GM21447 (cell line): ENCODE results near the gene UBE2D2.

Experiments
- ATAC-seq: cut with Tn5 transposase; IDR thresholded peaks from one replicate; pipeline ENCODE4 v1.9.1; 2021; ENCODE audit not compliant: unreplicated experiment

Gene UBE2D2

GRCh38 chr5:139659695-139660101, 98.6 kb downstream of the UBE2D2 start:
- no peak for ATAC-seq

- ATAC-seq: no peak
These were observed 99.2 kb downstream of the UBE2D2 start for GRCh38 chr5:139660105-139660922.

DNA sequence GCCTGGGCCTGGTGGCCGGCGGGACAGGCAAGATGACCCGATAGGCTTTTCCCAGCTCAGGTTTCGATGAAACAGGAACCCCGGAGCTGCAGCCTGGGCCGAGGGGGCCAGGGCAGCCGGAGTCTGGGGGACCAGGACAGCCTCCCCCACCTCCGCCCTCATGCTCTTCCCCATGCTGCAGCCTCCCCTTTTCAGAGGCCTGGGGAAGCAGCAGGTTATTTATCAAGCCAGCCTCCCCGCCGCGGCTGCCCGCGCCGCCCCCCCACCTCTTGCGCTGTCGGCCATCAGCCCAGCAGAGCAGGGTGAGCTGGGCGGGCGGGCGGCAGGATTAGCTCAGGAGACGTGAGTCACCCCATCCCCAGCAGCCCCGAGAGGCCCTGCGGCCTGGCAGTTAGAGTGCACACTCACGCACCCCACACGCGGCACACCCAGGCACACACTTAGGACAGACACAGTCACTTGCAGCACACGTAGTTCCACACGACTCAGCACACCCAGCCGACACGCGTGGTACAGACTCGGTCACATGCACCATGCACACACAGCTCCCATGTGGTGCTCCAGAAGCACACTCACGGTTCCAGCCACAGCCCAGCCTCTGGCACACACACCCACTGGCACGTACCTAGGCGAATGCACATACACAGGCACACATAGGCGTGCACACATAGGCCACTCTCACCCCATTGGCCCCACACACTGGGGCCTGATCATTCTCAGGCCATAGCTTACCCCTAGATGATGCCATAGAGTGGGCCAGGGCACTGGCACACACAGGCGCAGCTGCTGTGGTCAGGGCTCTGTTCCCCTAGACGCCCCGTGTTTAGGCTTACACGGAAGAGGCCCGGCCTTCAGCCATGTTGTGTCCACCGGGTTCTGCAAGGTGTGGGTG, 100.0 kb downstream of the UBE2D2 start:
- peak; percentile 14 for ATAC-seq

DNA sequence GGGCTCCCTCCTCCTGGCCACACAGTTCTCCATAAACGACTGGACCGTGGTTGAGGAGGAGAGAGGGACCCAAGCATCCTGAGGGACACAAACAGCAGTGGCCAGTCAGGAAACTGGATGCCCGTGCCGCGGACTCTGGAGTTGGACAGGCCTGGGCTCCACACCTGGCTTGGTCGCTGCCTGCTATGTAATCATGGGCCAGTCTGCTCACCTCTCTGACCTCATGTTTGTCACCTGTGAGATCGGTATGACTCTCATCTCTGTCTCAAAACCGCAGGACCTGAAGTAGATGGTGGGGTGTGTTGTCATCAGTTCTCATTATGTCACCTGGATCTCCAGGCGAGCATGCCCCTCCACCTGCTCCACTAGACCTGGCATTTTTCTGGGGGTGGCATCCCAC, 101.5 kb downstream of the UBE2D2 start:
- ATAC-seq: no peak

- no peak for ATAC-seq
These were observed 102.3 kb downstream of the UBE2D2 start for GRCh38 chr5:139663207-139664085.

DNA sequence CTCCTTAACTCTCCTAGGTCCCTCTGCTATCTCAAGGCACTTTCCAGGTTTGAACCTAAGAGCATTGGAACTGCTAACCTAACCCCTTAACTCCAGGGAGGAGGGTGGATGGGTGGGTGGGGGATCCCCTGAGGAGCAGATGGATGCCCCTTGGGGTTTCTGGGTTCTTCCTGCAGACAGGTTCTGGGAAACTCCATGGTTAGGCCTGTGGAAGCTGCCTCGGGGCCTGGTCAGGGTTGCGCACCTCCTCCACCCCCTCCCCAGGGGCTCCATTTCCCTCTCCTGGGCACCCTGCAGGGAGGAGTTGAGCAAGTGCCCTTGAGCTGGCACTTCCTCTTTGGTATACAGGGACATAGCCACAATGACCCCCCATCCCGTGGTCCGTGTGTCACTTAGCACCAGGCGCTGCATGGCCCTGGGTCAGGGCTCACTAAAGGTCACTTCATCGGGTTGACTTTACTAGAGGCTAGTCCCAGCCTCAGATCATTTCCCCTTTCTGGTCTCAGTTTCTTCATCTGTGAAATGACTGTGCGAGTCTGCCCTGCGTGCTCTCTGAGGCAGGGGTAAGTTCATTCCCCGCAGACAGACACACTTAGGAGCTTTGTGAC, 103.1 kb downstream of the UBE2D2 start:
- ATAC-seq: peak; percentile 45

GRCh38 chr5:139664727-139665351, 103.7 kb downstream of the UBE2D2 start:
- no peak for ATAC-seq

DNA sequence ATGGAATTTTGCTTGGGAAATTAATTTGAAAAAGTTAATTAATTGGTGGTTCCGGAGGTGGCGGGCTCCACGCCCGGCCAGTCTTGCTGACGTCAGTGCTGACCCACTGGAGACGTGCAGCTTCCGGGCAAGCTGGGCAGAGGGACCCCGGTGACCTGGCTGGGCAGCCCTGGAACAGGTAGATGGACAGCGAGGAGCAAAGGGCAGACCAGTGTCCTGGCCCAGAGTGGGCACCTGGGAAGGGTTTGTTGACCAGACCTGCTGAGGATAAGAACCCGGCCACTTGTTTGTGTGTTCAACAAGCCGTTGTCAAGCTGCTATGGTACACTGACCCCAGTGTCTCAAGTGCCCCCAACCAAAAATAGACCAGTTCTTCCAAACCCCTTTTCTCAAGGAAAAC, 104.5 kb downstream of the UBE2D2 start:
- ATAC-seq: no peak

DNA sequence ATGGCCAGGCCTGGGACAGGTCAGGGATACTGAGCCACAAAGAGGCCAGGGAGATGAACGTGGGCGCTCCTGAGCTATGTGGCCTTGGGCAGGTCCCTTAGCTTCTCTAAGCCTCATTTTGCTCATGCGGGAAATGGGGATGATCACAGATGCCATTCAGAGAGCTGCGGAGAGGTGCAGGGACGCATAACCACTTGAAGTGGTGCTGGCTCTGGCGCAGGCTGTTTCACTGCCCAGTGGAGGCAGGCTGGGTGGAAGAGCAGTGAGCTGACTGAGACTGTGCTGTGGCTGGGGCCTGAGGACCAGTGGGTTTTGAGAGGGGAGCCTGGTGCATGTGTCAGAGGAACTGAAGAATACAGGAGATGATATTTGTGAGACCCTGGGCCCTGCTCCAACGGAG, 105.4 kb downstream of the UBE2D2 start:
- no peak for ATAC-seq

DNA sequence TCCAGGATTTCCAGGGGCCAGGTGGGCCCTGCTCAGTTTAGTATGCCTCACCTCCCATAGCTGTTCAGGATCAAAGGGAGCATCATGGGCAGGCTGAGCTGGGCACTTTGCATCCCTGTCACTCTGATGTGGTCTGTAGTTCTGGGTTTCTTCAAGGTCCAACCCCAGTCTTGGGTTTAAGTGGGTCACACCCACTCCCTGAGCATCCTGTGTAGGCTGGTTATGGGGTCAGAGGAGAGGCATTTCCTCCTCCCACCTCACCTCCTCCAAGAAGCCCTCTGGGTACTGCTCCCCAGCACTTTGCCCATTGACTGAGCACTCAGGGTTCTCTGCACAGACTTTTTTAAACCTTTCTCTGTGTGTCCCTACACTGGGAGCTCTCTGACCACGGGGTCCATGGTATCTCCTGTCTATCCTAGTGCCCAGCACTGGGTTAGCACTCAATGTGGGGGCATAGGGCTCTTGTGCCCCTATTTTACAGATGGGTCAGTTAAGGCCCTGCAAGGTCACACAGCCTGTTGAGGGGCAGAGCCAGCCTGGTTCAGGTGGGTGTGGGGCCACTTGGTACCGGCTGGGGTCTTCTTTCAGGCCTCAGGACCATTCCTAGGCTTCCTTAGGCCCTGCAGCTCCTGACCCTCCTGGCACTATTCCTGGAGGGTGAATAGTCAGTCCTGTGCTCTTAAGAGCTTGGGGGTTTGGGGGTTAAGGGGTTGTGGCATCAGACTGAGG, 106.0 kb downstream of the UBE2D2 start:
- ATAC-seq: no peak

DNA sequence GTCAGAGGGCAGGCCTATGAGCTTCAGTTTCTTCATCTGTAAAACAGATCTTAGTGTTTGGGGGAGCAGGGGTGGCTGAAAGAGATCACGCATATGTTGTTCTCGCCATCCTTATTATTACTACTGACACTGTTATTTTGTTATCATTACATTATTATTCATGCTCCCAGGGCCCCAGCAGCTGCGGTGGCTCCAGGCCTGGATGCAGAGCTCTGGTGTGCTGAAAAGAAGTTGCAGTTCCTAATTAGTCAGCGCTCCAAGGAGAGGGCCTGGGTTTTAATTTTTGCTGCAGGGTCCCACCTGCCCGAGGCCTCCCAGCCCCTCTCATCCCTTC, 106.6 kb downstream of the UBE2D2 start:
- ATAC-seq: no peak

GRCh38 chr5:139668064-139668880, 107.1 kb downstream of the UBE2D2 start:
- no peak for ATAC-seq

DNA sequence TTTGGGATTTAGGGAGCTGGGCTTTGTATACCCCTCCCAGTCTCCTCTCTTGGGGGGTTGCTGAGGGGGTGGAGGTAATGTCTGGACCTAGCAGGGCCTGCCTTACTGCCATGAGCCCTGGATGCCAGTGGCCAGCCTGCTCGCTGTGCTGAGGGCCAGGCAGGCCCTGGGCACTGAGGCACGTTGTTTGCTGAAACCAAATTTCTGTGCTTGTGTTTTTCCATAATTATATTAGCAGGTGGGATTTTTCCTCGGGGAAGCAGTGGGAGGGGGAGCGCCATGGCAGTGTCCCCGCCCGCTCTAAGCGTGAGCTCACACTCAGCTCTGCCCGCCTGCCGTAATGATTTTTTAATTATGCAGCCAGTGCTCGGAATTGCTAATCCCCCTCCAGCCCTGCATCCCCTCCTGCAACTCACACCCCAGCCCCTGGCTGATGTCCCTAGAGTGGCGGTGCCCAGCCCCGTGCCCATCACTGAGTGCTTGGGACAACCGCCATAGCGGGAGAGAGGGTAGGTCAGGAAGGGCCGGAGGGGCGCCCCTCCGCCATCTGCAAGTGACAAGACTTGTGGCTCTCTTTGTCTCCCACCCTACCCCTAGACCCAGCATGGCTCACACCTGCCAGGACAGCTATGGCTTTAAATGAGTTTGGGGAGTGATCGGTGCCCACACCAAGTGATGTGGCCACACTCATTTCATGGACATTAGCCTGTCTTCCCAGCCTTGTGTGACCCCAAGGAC, 108.0 kb downstream of the UBE2D2 start:
- ATAC-seq: no peak

- ATAC-seq: no peak
These were observed 108.7 kb downstream of the UBE2D2 start for GRCh38 chr5:139669662-139670368.

GRCh38 chr5:139670369-139671095, 109.4 kb downstream of the UBE2D2 start:
- peak; percentile 44 for ATAC-seq

DNA sequence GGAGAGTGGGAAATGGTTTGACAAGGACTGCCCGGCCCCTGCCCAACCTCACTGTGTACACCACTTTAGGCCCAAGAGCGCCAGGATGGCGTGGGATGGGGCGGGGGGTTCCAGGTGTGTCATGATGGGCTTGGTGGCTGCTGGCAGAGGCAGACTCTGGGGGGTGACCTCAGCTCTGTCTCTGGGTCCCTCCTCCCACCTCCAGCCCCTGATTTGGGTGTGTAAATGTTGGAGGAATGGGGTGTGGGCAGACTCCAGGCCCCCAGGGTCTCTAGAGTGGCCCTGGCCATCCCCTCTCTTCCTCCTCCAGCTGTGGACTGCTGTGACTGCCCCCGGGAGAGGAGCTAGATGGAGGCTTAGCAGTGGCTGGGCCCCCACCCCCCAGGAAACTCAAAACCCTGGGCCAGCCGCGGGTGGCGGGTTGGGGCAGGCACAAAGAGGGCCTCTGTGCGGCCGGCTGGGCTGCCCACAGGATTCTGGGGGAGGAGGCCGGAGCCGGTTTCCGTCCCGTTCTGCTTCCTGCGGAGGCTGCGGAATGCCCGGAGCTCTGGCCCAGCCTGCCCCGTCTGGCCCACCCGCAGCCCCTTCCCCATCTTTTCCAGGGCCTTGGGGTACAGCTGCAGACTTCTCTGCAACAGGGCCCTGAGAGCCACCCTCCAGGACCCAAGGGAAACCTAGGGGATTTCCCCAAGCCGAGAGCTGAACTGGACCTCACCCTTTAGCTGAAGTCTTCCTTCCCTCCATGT, 110.1 kb downstream of the UBE2D2 start:
- no peak for ATAC-seq
